ENCODE results near the gene PTPRG. TPM values are rescaled to one million over a fixed set of nuclear protein-coding genes. Genes with fewer than 3 reads are reported as not detected.

Gene PTPRG
- total RNA-seq, 1 experiment from 2014 or later: 0.74 TPM

DNA sequence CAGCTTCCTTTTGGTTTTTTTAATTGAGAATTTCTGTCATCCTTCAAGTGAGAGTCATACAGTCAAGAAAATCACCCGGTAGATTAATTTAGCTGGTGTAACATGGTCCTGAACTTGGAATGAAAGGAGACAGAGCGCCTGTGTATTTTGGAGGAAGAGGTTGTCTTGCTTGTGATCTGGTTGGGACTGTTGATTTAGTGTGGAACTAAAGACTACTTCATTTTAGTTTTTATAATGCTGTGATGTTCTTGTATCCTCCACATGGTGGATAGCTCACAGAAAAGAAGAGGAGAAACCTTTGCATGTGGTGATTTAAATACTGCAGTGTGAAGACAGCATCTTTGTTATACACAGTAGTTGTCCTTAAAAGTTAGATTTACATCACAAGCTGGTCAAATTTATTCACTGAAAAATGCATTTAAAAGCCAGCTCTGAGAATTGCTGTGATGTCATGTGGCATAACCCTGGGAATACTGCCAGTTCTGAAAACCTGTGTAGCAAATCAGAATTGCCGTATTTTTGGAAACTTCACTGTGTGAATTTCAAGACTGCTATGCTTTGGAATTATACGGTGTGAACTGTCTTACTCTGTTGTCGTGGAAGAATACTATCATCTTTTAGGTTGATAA lies 268.5 kb downstream of the PTPRG start:
- POLR2A ChIA-PET: no interaction called here
- no TSS peak for BruUV-seq (replicated peaks)
- Histone ChIP-seq H3K36me3 (ENCODE audit: control insufficient read depth, insufficient read depth, low read length) (no peaks in the 10 kb centered on the region), H3K27me3 (ENCODE audit: control insufficient read depth, insufficient read depth, low read length) (no peaks in the 10 kb centered on the region), H3K4me3 (ENCODE audit: low read depth in 2 of 2, low read length in 2 of 2) (no peak overlapping the region), H3K27ac (ENCODE audit: low read length) (no peak overlapping the region), H3K4me1 (ENCODE audit: control insufficient read depth, insufficient read depth, low read length) (no peaks in the 10 kb centered on the region), H3K9me3 (ENCODE audit: control insufficient read depth, insufficient read depth, low read depth, low read length) (no peaks in the 10 kb centered on the region)
- ATAC-seq (no peak), DNase-seq (ENCODE audit: low read depth, low spot score) (no peak)
- TF ChIP-seq TCF7L2 (IDR thresholded peaks at IDR 0.05; ENCODE audit: low read depth, low read length) (no peak), POLR2AphosphoS5 (IDR thresholded peaks at IDR 0.05; ENCODE audit: low read depth, low read length) (no peak), SIN3A (IDR thresholded peaks at IDR 0.05; ENCODE audit: borderline replicate concordance, insufficient read depth, low read depth, low read length) (no peak)
- TF ChIP-seq, protein P1, sequence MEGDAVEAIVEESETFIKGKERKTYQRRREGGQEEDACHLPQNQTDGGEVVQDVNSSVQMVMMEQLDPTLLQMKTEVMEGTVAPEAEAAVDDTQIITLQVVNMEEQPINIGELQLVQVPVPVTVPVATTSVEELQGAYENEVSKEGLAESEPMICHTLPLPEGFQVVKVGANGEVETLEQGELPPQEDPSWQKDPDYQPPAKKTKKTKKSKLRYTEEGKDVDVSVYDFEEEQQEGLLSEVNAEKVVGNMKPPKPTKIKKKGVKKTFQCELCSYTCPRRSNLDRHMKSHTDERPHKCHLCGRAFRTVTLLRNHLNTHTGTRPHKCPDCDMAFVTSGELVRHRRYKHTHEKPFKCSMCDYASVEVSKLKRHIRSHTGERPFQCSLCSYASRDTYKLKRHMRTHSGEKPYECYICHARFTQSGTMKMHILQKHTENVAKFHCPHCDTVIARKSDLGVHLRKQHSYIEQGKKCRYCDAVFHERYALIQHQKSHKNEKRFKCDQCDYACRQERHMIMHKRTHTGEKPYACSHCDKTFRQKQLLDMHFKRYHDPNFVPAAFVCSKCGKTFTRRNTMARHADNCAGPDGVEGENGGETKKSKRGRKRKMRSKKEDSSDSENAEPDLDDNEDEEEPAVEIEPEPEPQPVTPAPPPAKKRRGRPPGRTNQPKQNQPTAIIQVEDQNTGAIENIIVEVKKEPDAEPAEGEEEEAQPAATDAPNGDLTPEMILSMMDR (IDR thresholded peaks at IDR 0.05): no peak
- TF ChIP-seq, protein P2, sequence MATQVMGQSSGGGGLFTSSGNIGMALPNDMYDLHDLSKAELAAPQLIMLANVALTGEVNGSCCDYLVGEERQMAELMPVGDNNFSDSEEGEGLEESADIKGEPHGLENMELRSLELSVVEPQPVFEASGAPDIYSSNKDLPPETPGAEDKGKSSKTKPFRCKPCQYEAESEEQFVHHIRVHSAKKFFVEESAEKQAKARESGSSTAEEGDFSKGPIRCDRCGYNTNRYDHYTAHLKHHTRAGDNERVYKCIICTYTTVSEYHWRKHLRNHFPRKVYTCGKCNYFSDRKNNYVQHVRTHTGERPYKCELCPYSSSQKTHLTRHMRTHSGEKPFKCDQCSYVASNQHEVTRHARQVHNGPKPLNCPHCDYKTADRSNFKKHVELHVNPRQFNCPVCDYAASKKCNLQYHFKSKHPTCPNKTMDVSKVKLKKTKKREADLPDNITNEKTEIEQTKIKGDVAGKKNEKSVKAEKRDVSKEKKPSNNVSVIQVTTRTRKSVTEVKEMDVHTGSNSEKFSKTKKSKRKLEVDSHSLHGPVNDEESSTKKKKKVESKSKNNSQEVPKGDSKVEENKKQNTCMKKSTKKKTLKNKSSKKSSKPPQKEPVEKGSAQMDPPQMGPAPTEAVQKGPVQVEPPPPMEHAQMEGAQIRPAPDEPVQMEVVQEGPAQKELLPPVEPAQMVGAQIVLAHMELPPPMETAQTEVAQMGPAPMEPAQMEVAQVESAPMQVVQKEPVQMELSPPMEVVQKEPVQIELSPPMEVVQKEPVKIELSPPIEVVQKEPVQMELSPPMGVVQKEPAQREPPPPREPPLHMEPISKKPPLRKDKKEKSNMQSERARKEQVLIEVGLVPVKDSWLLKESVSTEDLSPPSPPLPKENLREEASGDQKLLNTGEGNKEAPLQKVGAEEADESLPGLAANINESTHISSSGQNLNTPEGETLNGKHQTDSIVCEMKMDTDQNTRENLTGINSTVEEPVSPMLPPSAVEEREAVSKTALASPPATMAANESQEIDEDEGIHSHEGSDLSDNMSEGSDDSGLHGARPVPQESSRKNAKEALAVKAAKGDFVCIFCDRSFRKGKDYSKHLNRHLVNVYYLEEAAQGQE (IDR thresholded peaks at IDR 0.05; ENCODE audit: insufficient read depth in 1 of 2, low read depth in 2 of 2, low read length in 1 of 2): no peak
- CTCF ChIA-PET: no interaction called here
- intact Hi-C loops (cut with micrococcal nuclease; ENCODE audit: unreplicated experiment) (no loop called here), in situ Hi-C loops (cut with HindIII; ENCODE audit: low pct_unique_long_range_greater_than_20kb, low sequenced_read_pairs) (no loop called here)

DNA sequence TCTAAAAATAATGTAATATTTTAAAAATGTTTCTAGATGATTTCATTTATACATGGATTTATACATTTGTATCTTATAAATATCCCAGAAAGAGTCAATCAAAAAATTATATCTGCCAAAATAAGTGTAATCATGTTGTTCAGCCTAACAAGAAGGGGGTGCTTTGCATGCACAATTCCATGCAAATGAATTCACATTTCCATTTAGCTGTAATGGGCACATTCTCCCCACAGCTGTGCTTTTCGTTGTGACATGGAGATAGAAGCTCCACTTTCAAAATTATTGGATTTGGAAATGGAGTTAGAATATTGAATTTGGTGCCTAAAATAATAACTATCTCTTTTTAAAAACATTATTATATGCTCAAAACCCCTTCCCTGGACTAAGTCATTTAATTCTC lies 270.6 kb downstream of the PTPRG start:
- H3K27me3 ChIP-seq (ENCODE audit: control insufficient read depth, insufficient read depth, low read length): no peaks in the 10 kb centered on the region
- TF ChIP-seq, protein P2 (IDR thresholded peaks at IDR 0.05; ENCODE audit: insufficient read depth in 1 of 2, low read depth in 2 of 2, low read length in 1 of 2): no peak
- TF ChIP-seq SIN3A (IDR thresholded peaks at IDR 0.05; ENCODE audit: borderline replicate concordance, insufficient read depth, low read depth, low read length) (no peak), POLR2AphosphoS5 (IDR thresholded peaks at IDR 0.05; ENCODE audit: low read depth, low read length) (no peak), TCF7L2 (IDR thresholded peaks at IDR 0.05; ENCODE audit: low read depth, low read length) (no peak)
- TF ChIP-seq, protein P1 (IDR thresholded peaks at IDR 0.05): no peak
- intact Hi-C loops (cut with micrococcal nuclease; ENCODE audit: unreplicated experiment): no loop called here
- ATAC-seq (no peak), DNase-seq (ENCODE audit: low read depth, low spot score) (no peak)
- no peaks in the 10 kb centered on the region for H3K4me1 ChIP-seq (ENCODE audit: control insufficient read depth, insufficient read depth, low read length)
- in situ Hi-C loops (cut with HindIII; ENCODE audit: low pct_unique_long_range_greater_than_20kb, low sequenced_read_pairs): no loop called here
- no peak overlapping the region for H3K4me3 ChIP-seq (ENCODE audit: low read depth in 2 of 2, low read length in 2 of 2)
- ChIA-PET POLR2A (no interaction called here), CTCF (no interaction called here)
- no peaks in the 10 kb centered on the region for H3K9me3 ChIP-seq (ENCODE audit: control insufficient read depth, insufficient read depth, low read depth, low read length)
- H3K27ac ChIP-seq (ENCODE audit: low read length): no peak overlapping the region
- no TSS peak for BruUV-seq (replicated peaks)
- no peaks in the 10 kb centered on the region for H3K36me3 ChIP-seq (ENCODE audit: control insufficient read depth, insufficient read depth, low read length)

All from Panc1 (cell line).